Mammary epithelial cell (primary cell): ENCODE results near the gene GDAP2.

Experiments used
- CTCF ChIP-seq, 2 donors: IDR thresholded peaks in 1 of 2; conservative IDR thresholded peaks in 1 of 2; 2 replicates each; pipeline ENCODE4 v1.5.1; 2011 to 2012; ENCODE audit warnings: inconsistent platforms in 2 of 2, low read length in 2 of 2, mild to moderate bottlenecking in 2 of 2, control low read depth in 1 of 2, low read depth in 1 of 2; ENCODE audit not compliant: insufficient read depth in 1 of 2; ENCODE audit errors: extremely low read depth in 1 of 2
- EZH2 ChIP-seq: IDR thresholded peaks from 2 replicates; pipeline ENCODE4 v1.6.1; 2012; ENCODE audit warnings: low read length, inconsistent platforms, borderline replicate concordance

DNA sequence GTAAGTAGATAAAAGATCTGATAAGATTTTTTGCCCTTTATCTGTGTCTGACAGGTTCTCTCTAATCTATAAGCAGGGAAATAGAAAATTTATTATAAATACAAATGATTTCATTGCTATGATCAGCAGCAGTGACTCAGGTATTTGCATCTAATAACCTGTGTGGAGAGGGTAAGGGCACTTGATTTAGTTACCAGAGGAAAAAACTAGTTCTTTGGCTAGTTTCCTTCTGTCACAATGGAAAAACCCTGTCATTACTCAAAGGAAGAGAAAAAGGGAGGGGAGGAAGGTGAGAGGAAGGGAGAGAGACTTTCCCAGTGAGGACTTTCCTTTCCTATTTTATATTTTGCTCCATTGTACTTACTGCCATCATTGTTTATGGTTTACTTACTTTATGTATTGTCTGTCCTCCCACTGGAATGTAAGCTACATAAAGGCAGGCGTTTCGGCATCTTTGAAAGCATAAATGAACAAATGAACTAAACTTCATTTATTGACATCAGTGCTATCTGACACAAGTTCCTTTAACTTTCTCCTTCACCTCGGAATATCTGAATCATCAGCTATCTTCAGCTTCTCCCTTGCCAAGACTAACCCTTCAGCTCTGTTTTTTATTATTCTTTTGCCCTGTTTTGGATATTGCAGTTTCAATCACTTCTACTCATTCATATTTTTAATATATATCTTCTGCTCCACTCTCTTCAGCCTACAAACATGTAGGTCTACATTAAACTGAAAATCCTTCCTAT is 35.0 kb upstream of the GDAP2 start:
- TF ChIP-seq CTCF (conservative IDR thresholded peaks at IDR 0.05 in 1 of 2, IDR thresholded peaks at IDR 0.05 in 1 of 2; ENCODE audit: extremely low read depth in 1 of 2, insufficient read depth in 1 of 2, low read depth in 1 of 2, low read length in 2 of 2) (no peak), EZH2 (no peak)
